ENCODE measurements around the gene LRBA.

LRBA gene

DNA sequence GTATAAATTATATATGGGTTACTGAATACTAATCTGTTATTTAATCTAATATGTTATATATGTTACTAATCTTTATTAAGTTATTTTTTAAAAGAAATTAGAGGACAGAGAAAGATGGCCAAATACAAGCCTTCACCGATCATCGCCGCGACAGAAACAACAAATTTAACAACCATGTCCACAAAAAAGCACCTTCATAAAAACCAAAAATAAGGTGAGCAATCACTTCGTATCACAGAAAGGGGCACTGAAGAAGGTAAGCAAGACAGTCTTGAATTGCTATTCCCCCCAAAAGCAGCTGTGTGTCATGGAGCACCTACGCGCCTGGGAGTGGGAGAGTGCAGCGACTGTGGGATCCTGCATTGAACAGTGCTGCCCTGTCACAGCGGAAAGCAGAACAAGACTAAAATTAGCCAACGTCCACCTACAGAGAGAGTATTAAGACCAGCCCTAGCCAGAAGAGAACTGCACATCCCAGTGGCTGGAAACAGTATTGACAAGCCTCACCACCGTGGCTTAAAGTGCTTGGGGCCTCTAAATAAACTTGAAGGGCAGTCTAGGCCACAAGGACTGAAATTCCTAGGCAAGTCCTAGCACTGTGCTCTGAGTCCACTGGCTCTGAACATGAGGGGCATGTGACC lies 38.5 kb downstream of the LRBA start:
- DNase-seq: no peak
- TF ChIP-seq, protein P1, sequence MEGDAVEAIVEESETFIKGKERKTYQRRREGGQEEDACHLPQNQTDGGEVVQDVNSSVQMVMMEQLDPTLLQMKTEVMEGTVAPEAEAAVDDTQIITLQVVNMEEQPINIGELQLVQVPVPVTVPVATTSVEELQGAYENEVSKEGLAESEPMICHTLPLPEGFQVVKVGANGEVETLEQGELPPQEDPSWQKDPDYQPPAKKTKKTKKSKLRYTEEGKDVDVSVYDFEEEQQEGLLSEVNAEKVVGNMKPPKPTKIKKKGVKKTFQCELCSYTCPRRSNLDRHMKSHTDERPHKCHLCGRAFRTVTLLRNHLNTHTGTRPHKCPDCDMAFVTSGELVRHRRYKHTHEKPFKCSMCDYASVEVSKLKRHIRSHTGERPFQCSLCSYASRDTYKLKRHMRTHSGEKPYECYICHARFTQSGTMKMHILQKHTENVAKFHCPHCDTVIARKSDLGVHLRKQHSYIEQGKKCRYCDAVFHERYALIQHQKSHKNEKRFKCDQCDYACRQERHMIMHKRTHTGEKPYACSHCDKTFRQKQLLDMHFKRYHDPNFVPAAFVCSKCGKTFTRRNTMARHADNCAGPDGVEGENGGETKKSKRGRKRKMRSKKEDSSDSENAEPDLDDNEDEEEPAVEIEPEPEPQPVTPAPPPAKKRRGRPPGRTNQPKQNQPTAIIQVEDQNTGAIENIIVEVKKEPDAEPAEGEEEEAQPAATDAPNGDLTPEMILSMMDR (IDR thresholded peaks at IDR 0.05; ENCODE audit: low read length): no peak
- TF ChIP-seq EZH2 (optimal IDR thresholded peaks at IDR 0.05; ENCODE audit: low read depth, low read length) (no peak), EZH2phosphoT487 (IDR thresholded peaks at IDR 0.05; ENCODE audit: low read length) (no peak)
- H3K9ac ChIP-seq (ENCODE audit: low read length): no peak overlapping the region
- H3K27me3 ChIP-seq (replicated peaks; ENCODE audit: insufficient read depth, low read length): no peaks in the 10 kb centered on the region
- H3K4me2 ChIP-seq (ENCODE audit: low read depth, low read length): no peak overlapping the region
- H2AFZ ChIP-seq (ENCODE audit: low read length): no peak overlapping the region
- no peaks in the 10 kb centered on the region for H3K36me3 ChIP-seq (replicated peaks; ENCODE audit: insufficient read depth, low read length)
- no peaks in the 10 kb centered on the region for H3K9me3 ChIP-seq (replicated peaks; ENCODE audit: insufficient read depth, low read length)
- H3K4me3 ChIP-seq (ENCODE audit: low read length): no peak overlapping the region
- H3F3A ChIP-seq (ENCODE audit: insufficient read depth, low read length): no peaks in the 10 kb centered on the region; the same call in 1 of the 2 replicates
- H4K20me1 ChIP-seq (ENCODE audit: insufficient read depth, low read length): peaks cover 7% of the 10 kb centered on the region; the same call in 1 of the 2 replicates
- peaks cover 77% of the 10 kb centered on the region for H3K79me2 ChIP-seq (ENCODE audit: low read length)
- H3K4me1 ChIP-seq (ENCODE audit: low read length): peaks cover 19% of the 10 kb centered on the region
- H3K9me2 ChIP-seq (replicated peaks; ENCODE audit: insufficient read depth, low read length): no peaks in the 10 kb centered on the region
- no peak overlapping the region for H3K27ac ChIP-seq (ENCODE audit: low read length)

DNA sequence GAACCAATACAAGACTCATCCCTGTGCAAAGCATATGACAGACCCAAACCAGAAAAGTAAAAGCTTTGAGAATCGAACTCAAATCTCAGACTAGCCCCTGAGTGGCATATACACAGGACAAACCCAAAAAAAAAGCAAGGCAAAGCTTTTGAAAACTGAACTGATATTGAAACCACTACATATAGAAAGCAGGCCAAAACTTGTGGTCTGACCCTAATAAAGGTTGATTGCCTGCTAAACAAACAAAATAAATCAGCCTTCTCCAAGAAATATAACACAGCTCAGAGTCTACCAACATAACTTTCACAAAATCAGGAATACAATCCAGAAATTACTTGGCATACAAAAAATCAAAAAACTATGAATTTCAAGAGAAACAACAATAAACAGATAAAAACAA lies 40.3 kb downstream of the LRBA start:
- Histone ChIP-seq H2AFZ (ENCODE audit: low read length) (no peak overlapping the region), H3F3A (ENCODE audit: insufficient read depth, low read length) (no peaks in the 10 kb centered on the region; the same call in 1 of the 2 replicates), H3K27me3 (replicated peaks; ENCODE audit: insufficient read depth, low read length) (no peaks in the 10 kb centered on the region), H3K79me2 (ENCODE audit: low read length) (peaks cover 86% of the 10 kb centered on the region), H3K9me2 (replicated peaks; ENCODE audit: insufficient read depth, low read length) (no peaks in the 10 kb centered on the region), H3K9me3 (replicated peaks; ENCODE audit: insufficient read depth, low read length) (no peaks in the 10 kb centered on the region), H3K9ac (ENCODE audit: low read length) (no peak overlapping the region), H3K4me3 (ENCODE audit: low read length) (no peak overlapping the region), H4K20me1 (ENCODE audit: insufficient read depth, low read length) (peaks cover 7% of the 10 kb centered on the region; the same call in 1 of the 2 replicates), H3K27ac (ENCODE audit: low read length) (no peak overlapping the region), H3K4me1 (ENCODE audit: low read length) (peaks cover 19% of the 10 kb centered on the region), H3K36me3 (replicated peaks; ENCODE audit: insufficient read depth, low read length) (no peaks in the 10 kb centered on the region), H3K4me2 (ENCODE audit: low read depth, low read length) (peak overlapping the region; percentile 33)
- no peak for TF ChIP-seq EZH2 (optimal IDR thresholded peaks at IDR 0.05; ENCODE audit: low read depth, low read length)
- TF ChIP-seq EZH2phosphoT487 (IDR thresholded peaks at IDR 0.05; ENCODE audit: low read length): no peak
- TF ChIP-seq, protein P1 (IDR thresholded peaks at IDR 0.05; ENCODE audit: low read length): no peak
- DNase-seq: peak; percentile 74

DNA sequence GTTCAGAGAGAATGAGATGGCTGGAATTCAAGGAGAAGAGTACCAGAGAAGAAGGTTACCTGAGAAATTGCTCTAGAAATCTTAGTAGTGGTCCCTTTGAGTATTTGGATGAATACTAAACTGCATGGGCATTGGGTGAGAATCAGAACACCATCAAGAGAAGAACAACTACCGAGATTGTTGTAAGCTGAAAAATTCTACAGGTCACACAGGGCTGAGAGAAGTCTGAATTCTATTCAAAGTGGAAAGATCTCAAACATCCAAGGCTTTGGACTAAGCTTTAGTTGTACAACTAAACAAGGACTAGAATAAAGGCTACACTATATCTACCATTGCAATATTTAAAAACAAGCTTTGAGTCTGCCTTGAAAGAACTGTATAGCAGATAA lies 40.8 kb downstream of the LRBA start:
- Histone ChIP-seq H3K9me3 (replicated peaks; ENCODE audit: insufficient read depth, low read length) (no peaks in the 10 kb centered on the region), H3K36me3 (replicated peaks; ENCODE audit: insufficient read depth, low read length) (no peaks in the 10 kb centered on the region), H3K9ac (ENCODE audit: low read length) (no peak overlapping the region), H3F3A (ENCODE audit: insufficient read depth, low read length) (no peaks in the 10 kb centered on the region; the same call in 1 of the 2 replicates), H3K9me2 (replicated peaks; ENCODE audit: insufficient read depth, low read length) (no peaks in the 10 kb centered on the region), H3K4me2 (ENCODE audit: low read depth, low read length) (peak overlapping the region; percentile 33), H3K27ac (ENCODE audit: low read length) (no peak overlapping the region), H3K4me3 (ENCODE audit: low read length) (no peak overlapping the region), H3K27me3 (replicated peaks; ENCODE audit: insufficient read depth, low read length) (no peaks in the 10 kb centered on the region), H2AFZ (ENCODE audit: low read length) (no peak overlapping the region), H3K4me1 (ENCODE audit: low read length) (peaks cover 19% of the 10 kb centered on the region), H3K79me2 (ENCODE audit: low read length) (peaks cover 86% of the 10 kb centered on the region), H4K20me1 (ENCODE audit: insufficient read depth, low read length) (peaks cover 7% of the 10 kb centered on the region; the same call in 1 of the 2 replicates)
- no peak for DNase-seq
- TF ChIP-seq, protein P1 (IDR thresholded peaks at IDR 0.05; ENCODE audit: low read length): no peak
- TF ChIP-seq EZH2phosphoT487 (IDR thresholded peaks at IDR 0.05; ENCODE audit: low read length) (no peak), EZH2 (optimal IDR thresholded peaks at IDR 0.05; ENCODE audit: low read depth, low read length) (no peak)

Data from MM.1S (cell line).